ENCODE measurements around the gene ASB13.

ASB13 gene

GRCh38 chr10:5694573-5694972, 28.2 kb upstream of the ASB13 start:
- FAIRE-seq, result no peak
- no peak for TF ChIP-seq CTCF (IDR thresholded peaks at IDR 0.05; ENCODE audit: insufficient read depth, missing control alignments)
- DNase-seq (ENCODE audit: insufficient read length, low spot score), result no peak

GRCh38 chr10:5692461-5693358, 26.3 kb upstream of the ASB13 start:
- no peak for FAIRE-seq
- TF ChIP-seq CTCF (IDR thresholded peaks at IDR 0.05; ENCODE audit: insufficient read depth, missing control alignments), result no peak
- no peak for DNase-seq (ENCODE audit: insufficient read length, low spot score)

GRCh38 chr10:5691786-5692185, 25.4 kb upstream of the ASB13 start:
- DNase-seq (ENCODE audit: insufficient read length, low spot score), result no peak
- TF ChIP-seq CTCF (IDR thresholded peaks at IDR 0.05; ENCODE audit: insufficient read depth, missing control alignments), result no peak
- FAIRE-seq, result no peak

- TF ChIP-seq CTCF (IDR thresholded peaks at IDR 0.05; ENCODE audit: insufficient read depth, missing control alignments), result no peak
- no peak for FAIRE-seq
- DNase-seq (ENCODE audit: insufficient read length, low spot score), result no peak
These were observed 22.2 kb upstream of the ASB13 start for GRCh38 chr10:5688587-5688986.

DNA sequence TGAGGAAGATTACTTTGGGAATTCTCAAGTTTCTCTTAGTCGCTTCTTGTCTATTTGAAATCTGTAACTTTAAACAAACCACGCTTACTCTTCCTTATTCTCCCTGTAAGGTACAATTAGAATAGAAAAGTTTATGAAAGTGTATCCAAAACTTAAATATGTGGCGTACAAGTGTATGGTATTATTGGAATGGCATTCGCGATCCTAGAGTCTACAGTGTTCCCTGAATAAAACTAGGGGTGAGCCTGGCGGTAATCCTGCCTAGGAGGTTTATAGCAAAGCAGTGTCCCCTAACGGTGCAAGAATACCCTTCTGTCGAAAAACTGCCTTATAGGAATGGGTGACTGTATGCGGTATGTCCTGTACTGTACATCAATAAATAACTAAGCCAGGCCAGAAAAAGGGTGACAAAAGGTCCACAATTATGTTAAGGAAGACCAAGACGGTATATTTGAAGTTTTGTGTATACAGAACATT, 19.4 kb upstream of the ASB13 start:
- FAIRE-seq (no peak), DNase-seq (ENCODE audit: insufficient read length, low spot score) (no peak)
- TF ChIP-seq CTCF (IDR thresholded peaks at IDR 0.05; ENCODE audit: insufficient read depth, missing control alignments), result peak; percentile 15

DNA sequence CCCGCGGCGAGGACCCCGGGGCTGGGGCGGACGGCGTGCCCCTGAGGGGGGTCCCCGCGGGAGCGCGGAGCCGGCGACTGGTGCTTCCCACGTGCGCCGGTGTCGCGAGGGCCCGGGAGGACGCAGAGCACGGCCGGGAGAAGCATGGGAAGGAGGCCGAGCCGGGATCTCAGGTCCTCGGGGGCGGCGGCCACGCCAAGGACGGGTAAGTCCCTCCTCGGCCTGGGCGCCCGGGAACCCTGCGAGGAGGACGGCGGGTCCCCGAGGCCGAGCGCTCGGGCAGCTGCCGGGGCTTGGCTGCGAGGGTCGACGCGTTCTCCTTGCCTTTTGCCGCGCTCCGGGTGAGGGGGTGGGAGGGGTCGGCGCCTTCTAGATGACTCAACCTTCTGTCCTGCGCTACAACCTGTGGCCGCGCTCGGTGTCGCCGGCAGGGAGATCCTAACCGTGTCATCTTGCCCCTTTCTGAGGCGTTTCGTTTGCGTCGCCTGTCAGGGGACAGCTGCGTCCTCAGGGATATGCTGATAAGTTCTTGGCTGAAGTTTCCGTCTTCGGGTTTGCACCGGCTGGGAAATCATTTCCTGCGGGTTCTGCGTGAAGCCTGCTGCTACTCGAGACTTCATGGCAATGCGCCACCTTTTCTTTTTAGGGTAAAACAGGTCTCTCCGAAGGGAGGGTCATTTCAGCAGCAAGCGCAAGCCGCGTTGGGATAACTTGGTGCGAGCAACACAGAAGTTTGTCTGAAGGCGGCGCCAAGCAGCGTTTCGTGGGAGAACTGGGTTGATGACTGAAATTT, 18.8 kb upstream of the ASB13 start:
- FAIRE-seq (no peak), DNase-seq (ENCODE audit: insufficient read length, low spot score) (no peak)
- TF ChIP-seq CTCF (IDR thresholded peaks at IDR 0.05; ENCODE audit: insufficient read depth, missing control alignments), result peak; percentile 58

Data from D721Med (cell line).